ENCODE measurements around the gene GPC3.

DNA sequence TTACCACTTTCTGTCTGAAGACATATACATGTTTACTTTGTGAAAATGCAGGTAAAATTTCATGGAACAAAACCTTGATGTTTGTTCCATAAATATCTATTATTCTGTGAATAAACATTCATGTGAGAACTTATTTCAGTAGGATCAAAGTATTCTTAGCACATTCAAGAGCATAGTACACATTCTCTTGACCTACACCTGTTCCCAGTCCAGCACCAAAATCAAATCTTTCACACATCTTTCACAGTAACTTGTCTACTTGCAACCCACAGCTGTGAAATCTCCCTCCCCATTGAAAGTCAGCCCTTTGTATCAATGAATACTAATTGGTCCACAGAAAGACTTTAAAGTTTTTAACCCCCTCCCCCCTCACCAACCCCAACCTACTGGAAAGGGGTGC, 283.2 kb downstream of the GPC3 start:
- TF ChIP-seq, protein P1, sequence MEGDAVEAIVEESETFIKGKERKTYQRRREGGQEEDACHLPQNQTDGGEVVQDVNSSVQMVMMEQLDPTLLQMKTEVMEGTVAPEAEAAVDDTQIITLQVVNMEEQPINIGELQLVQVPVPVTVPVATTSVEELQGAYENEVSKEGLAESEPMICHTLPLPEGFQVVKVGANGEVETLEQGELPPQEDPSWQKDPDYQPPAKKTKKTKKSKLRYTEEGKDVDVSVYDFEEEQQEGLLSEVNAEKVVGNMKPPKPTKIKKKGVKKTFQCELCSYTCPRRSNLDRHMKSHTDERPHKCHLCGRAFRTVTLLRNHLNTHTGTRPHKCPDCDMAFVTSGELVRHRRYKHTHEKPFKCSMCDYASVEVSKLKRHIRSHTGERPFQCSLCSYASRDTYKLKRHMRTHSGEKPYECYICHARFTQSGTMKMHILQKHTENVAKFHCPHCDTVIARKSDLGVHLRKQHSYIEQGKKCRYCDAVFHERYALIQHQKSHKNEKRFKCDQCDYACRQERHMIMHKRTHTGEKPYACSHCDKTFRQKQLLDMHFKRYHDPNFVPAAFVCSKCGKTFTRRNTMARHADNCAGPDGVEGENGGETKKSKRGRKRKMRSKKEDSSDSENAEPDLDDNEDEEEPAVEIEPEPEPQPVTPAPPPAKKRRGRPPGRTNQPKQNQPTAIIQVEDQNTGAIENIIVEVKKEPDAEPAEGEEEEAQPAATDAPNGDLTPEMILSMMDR (IDR thresholded peaks at IDR 0.05): no peak
- TF ChIP-seq EZH2phosphoT487 (IDR thresholded peaks at IDR 0.05): no peak
